Kidney tubule cell (primary cell): ENCODE measurements around the gene SLC43A2.
"Not testable (repeated sequence)": the region's sequence is repeated elsewhere in the genome, so short reads cannot be mapped to it uniquely, and the experiment has no call there.

Experiments used
- DNase-seq: peaks from one replicate; pipeline ENCODE4 v3.0.0-alpha.2; 2018; ENCODE audit warnings: low spot score

Gene SLC43A2

DNA sequence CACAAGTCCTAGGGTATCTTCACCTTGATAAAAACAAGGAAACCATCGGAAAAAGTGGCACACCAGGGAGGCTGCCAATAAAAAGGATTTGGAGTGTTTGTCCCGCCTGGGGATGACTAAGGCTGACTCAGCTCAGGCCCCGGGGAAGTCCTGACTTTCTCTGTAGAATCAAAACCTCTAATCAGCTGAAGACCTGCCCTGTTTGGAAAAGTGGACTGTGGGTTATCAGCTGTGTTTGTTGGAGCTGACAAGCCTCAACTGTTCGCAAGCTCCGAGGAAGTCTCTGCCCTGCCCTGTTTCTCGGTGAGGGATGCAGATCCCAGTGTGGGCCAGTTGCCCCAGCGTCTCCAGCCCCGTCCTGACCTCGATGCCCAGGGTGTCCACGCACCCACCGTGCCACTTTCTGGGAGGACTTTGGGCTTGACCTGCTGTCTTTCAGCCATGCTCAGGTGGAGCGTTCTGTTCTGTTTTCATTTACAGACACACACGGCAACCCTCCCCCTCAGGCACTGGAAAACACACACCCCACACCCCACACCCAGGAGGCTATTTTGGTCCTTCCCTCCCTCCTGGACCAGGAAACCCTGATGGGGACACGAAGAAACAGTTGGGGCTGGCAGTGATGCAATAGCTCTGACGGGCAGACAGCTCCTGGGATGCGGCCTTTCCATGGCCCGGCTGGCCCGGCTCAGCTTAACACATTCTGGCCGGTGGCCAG is 38.4 kb downstream of the SLC43A2 start:
- peak; percentile 86 for DNase-seq

DNA sequence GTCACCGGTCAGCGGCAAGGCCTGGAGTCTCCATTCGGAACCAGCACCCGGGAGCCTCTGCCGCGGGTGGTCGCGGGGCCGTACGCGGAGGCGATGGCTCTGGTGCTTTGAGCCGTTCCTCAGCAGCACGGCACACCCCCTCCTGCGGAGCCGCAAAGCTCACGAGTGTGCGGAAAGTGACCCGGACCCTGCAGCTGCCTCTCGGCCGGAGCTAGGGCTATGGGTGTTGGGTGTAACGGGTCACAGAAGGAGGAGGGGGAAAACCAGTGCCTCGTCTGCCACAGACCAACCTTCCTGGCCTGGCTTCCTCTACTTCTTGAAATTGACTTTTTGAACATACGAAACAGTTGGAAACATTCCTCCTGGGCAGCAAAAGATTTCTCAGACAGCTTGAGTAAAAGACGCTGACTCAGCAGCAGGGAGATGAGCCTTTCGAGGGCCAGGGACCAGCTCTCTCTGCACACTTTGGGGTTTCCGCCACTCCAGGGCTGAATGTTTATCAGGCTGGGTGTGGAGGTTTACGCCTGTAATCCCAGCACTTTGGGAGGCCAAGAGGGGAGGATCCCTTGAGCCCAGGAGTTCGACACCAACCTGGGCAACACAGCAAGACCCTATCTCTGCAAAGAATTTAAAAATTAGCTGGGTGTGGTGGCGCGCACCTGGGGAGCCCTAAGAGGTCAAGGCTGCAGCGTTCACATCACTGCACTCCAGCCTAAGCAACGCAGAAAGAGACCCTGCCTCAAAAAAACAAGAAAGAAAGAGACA is 39.6 kb downstream of the SLC43A2 start:
- DNase-seq, result no peak

DNA sequence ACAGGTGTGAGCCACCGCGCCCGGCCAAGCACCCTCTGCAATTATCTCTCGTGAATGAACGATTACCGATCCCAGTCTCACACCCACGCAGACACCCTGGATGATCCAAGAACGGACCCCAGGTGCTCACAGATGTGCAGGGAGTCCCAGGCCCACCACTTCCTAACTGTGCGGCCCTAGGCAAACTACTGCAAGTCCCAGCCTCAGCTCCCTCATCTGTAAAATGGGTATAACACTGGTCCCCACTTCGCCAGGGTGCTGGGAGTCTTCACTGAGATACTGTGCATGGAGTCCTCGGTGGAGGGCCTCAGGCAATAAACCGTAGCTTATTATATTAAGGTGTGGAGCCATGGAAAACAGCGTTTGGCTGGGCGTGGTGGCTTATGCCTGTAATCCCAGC is 44.5 kb downstream of the SLC43A2 start:
- no peak for DNase-seq

DNA sequence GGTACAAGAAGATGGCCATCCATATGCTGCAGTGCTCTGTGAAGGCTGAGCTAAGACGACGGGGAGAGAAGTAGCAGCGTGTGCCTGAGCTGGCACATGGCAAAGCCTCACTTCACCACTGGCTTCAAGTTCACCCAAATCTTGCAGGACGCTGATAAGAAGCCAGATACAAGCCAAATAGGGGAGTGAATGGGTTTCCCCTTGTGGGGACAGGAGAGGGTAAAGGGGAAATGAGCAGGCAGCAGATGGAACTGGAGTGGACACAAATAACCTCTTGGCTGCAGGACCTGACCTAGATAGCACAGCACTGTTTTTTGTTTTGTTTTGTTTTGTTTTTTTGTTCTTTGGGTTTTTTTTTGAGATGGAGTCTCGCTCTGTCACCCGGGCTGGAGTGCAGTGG is 45.1 kb downstream of the SLC43A2 start:
- no peak for DNase-seq

DNA sequence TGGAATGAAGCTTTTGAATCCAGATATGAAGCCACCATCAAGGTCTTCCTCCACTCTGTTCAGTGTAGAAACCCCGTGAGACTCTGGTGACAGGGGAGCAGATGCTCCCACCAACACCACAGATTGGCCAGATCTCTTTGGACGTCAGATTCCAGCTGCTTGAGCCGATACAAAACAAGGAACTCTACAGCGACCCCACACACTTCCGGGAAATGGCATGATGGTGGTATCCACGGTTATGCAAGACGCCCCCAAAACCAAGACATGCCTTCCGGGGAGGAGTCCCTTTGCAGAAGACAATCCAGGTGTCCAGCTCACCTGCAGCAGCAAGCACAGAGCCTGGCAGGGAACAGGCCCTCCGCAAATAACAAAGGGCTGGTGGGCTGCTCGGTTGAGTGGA is 46.3 kb downstream of the SLC43A2 start:
- no peak for DNase-seq

DNA sequence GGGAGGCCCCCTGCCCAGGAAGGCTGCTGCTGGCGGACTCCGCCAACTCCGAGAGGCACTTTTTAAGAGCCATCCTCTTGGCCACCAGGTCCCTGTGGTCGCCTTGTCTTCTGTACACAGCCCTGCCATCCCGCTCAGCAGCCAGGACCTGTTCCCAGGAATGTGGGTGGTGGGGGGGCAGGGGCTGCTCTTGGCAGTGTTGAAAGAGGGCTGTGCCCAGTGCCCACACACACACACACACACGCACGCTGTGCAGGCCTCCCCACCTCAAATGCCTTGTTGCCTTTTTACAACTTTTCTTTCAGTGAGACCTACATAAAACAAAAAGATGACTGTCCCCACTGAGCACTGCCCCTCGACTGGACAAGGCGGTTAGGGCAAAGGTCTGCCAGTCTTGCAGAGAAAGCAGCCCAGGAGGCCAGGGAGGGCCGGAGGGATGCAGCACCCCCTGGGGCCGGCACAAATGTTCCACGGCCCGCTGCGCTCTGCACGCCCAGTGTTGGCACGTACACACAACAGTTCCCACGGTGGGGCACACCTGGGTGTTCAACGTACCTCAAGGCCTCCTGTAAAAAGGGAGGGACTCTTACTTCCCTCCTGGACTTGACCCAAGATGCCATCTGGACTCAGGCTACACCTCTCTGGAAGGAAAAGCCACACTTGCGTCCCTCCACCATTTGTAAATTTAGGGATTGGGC is 47.5 kb downstream of the SLC43A2 start:
- DNase-seq, result no peak

DNA sequence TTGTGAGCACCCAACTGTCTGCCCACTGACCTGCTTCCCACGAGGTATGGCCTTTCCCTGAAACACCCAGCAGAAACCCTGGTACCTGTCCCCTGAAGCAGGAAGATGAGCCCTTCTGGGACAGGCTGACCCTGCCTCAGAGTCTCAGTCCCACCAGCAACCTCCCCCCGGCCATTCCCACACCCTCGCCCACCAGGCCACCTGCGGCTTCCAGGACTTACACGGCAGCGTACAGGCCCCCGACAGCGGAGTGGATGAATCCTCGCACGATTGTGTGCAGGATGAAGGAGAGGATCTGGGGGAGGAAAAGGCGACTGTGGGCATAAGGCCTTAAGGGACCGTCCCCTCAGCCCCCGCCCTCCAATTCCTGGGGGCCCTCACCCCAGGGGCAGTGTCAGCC is 50.6 kb downstream of the SLC43A2 start:
- DNase-seq, result no peak

DNA sequence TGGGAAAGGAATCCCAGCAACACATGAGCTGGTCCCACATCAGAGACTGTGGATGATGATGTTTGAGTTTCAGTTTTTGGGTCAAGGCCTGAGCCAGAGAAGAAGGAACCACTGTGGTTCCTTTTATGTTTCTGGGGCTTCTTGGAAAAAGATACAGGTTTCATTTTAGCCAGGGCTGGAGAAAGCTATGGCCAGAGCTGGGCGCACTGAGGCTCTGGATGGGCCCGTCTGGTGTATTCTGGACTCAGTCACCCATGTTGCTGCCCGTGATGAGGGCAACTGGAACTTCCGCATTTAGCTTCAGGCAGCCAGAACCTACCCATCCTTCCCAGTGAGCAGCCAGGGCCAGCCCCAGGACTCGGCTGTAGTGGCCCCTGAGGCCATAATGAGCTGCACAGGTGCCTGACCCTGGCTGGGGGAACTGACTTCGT is 51.0 kb downstream of the SLC43A2 start:
- no peak for DNase-seq

DNA sequence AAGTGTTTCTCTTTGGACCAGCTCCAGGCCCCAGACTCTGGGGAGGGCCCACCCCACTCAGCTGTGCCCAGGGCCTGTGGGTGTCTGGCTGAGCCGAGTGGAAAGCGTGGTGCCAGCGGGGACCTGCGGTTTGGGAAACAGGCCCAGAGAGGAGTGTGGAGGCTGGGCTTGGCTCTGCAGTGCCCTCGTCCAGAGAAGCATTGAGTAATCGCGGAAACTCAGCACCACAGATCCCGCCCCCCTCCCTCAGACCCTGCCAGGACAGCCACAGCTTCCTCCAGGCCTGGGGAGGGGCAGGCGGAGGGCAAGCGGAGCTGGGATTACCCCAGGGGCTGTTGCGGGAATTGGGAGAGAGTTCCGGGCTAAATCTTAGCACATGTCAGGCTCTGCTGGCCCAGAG is 51.5 kb downstream of the SLC43A2 start:
- DNase-seq, result peak; percentile 81

DNA sequence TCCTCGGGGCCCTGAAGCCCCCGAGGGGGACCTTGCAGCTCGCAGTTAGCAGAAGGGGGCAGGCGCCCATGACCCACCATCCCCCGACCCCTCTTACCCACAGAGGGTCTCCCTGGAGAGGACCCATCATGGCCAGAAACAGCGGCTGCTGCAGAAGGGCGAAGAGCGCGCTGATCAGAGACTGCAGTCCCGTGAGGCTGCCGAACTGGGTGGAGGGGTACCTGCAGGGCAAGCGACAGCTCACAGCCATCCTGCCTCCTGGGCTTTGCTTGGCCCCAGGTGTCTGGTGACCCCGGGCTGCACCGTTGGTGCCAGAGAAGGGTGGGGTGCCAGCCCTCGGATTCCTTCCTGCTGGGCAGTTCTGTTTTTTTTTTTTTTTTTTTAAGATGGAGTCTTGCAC is 52.1 kb downstream of the SLC43A2 start:
- DNase-seq, result no peak

DNA sequence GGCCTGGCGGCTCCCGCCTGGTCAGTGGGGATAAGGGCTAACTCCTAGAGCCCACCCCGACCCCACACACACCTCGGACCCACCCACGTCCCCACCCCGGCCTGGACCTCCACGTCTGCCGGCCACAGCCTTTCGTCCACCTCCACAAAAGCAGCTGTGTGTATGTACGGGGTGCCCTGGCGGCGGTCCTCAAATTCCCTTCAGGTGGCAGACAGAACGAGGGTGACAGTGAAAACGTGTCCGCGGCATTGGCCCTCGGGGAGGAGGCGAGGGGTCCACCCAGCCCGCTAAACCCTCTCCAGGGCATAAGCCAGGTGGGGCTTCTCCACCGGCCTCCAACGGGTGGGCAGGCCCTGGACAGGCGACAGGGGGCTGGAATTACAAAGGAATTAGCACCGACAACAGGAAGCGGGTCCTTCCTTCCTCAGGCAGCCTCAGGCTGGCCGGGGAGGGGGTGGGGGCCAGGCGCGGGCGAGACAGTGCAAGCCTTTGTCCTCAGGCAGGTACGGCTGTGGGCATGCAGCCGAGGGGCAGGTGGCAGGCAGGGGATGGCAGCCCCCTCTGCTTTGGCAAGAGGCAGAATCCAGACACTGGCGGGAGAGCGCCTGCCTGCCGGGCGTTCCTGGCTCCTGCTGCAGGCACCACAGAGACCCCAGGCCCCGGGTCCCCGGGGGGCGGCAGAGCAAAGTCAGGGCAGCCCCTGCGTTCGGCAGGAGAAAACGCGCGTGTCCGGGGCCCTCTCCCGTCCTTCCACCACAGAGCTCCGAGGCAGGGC is 53.8 kb downstream of the SLC43A2 start:
- no peak for DNase-seq

DNA sequence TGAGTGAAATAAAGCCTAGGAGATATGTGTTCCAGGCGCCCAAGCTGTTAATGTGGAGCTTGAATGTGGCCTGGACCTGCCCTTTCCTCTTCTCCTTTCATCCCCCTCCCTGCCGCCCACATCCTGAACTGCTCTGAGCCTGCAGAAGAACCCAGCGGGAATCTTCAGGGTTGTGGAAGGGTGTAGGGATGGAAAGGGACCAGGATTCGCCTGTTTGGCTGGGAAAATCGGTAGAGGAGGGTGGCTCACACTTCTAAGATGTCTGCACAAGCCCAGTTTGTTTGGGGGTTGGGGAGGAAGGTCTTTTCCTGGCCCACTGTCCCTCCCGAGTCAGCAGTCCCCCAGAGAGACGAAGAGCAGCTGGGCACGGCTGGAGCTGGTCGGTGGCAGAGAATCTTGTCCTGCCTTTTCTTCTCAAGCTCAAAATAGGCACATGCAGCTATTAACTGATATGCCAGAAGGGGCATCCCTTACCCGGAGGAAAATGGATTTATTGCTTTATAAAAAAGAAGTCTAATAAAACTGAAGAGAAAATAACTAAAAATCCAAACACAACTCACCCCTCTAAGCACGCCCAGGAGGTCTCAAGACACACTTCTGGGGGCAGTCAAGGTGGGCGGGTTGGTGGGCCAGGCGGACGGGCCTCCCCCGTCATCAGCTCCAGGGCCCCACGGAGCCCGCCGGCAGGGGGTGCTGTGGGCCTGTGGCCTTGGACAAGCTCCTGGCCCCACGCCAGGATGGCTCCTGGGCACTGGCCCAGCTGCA is 54.5 kb downstream of the SLC43A2 start:
- peak; percentile 82 for DNase-seq

DNA sequence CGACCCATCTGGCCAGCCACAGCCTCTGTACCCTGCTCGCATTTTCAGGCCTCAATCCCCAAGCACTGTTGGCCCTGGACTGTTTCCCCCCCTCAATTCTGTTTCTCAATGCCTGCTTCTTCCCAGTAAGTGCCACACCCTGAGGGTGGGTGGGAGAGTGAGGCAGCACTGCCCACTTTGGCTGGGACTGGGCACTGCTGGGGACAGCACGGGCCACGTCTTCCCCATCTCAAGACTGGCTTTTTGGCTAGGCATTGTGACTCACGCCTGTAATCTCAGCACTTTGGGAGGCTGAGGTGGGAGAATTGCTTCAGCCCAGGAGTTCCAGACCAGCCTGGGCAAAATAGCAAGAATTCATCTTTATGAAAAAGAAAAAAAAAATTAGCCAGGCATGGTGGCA is 56.0 kb downstream of the SLC43A2 start:
- not testable (repeated sequence) for DNase-seq

DNA sequence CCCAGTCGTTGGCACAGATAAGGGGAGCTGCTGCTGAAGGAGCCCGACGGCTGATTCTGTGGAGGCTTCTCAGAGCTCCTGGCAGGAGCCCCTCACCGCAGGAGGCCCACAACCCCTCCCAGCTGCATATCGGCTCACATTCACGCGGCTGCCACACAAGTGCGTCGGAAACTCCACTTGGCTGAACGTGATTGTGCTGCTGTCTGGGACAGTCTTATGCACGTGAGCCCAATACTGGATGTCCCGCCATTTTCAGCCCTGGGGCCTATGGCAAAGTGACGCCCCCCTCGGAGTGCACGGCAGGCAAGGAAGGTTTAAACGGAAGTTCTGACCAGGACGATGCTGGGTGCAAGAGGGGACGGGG is 57.3 kb downstream of the SLC43A2 start:
- no peak for DNase-seq

DNA sequence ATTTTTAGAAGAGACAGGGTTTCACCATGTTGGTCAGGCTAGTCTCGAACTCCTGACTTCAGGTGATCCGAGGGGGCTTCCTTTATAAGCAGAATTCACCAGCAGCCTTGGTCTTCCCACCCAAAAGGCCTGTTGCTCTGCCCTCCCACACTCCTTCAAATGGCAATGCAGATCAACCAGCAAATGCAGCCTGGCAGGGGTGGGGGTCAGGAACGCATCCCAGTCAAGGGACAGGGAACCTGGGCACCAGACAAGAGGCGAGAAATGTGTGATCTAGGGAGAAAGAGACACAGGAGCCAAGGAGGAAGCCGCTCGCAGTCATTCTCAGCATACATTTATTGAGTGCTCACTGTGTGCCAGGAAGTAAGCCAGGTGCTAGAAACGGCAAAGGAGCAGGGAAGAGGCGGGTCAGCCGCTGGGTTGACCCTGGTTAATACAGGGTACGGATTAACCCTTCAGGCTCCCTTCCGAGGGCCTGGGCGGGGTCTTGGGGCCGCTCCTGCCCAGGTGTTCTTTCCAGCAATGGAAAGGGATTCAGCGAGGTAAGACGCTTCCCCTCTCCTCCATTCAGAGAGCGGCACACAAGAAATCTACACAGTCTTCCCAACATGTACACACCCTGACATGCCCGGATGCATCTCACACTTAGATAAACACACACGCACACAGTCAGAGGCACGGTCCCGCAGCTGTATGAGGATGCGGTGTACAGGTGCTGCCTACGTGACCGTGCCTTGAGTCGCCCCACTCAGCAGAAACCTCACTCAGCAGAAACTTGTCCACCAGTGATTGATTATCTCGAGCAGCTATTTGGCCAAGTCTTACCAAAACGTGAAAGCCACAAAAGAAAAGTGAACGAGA is 59.5 kb downstream of the SLC43A2 start:
- peak; percentile 43 for DNase-seq

DNA sequence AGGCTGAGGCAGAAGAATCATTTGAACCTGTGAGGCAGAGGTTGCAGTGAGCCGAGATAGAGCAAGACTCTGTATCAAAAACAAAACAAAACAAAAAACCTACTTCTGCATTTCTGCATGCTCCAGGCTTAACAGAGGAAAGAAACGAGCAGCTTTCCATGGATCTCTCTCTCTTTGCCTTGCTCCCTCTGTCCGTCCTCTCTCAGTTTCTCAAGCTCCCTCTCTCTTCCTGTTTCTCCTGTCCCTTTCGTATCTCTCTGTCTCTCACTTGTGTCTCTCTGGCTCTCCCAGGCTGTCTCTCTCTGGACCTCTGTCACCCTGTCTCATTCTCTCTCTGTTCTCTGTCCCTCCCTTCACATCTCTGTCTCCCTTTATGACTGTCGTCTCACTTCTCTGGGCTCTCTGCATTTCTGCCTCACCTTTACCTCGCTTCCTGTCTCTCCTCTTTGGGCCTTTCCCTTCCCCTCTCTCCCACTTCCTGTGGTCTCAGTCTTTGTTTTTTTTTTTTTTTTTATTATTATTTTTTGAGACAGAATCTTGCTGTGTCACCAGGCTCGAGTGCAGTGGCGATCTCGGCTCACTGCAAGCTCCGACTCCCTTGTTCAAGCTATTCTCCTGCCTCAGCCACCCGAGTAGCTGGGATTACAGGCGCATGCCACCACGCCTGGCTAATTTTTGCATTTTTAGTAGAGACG is 62.0 kb downstream of the SLC43A2 start:
- DNase-seq, result peak; percentile 26

DNA sequence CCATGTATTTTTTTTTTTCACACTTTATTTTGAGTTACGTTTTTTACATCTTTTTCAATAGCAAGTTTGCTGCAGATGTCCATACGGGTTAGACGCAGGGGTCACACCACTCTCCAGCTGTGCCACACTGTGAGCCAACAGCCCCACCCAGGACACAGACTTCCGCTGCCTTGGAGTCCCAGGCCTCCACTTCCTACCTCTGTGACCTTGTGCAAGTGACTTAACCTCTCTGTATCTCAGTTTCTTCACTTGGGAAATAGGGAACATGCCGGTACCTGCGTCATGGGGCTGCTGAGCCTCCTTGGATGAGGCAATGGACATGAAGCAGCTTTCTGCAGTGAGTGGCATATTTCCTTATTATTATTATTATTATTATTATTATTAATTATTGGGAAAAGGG is 62.8 kb downstream of the SLC43A2 start:
- DNase-seq, result no peak

DNA sequence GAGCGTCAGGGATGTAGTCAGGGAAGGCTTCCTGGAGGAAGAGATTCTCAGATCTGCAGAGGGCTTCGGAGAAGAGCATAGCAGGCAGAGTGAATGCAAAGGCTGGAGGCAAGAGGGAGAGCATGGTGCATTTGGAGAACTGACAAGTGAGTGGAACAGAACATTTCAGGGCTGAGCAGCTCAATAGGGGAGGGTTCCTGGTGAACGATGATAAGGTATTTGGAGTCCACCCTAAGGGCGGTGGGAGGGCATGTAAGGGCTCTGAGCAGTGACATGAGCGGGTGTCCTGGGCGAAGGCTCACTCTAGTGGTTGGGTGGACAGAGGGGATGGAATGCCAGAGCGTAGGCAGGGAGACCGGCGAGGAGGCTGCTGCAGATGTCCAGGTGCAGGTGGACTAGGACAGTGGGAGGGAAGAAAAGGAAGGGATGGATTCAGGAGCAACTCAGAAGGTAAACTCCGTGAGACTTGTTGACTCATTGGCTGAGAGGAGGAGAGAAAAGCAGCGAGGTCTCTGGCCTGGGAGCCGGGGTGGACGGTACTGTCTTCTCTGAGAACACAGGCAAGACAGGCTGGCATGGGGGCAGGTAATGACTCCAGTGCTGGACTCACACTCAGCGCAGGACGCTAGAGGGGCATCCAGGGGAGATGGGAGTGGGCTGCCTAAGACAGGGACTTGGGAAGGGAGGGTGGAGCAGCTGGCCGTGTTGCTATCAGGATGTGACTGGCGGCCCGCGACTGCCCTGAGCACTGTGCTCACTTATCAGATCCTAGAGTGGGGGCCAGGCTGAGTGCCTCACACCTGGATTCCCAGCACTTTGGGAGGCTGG is 64.6 kb downstream of the SLC43A2 start:
- peak; percentile 29 for DNase-seq

DNA sequence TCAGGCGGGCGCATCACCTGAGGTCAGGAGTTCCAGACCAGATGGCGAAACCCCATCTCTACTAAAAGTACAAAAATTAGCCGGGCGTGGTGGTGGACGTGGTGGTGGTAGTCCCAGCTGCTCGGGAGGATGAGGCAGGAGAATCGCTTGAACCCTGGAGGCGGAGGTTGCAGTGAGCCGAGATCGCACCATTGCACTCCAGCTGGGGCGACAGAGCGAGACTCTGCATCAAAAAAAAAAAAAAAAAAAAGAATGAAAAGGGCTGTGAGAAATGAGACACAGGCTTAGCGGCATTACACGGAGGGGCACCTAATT is 65.2 kb downstream of the SLC43A2 start:
- DNase-seq, result not testable (repeated sequence)
